Measurements from ENCODE around the gene CHRNG. TPM values are rescaled to one million over a fixed set of nuclear protein-coding genes. Genes with fewer than 3 reads are reported as not detected.
A peak's percentile ranks its signal among the peaks of the same experiment; 100 is the strongest.
"Not testable (repeated sequence)": the region's sequence is repeated elsewhere in the genome, so short reads cannot be mapped to it uniquely, and the experiment has no call there.

CHRNG gene
- polyA plus RNA-seq, 1 donor from 2014 or later, result not detected

DNA sequence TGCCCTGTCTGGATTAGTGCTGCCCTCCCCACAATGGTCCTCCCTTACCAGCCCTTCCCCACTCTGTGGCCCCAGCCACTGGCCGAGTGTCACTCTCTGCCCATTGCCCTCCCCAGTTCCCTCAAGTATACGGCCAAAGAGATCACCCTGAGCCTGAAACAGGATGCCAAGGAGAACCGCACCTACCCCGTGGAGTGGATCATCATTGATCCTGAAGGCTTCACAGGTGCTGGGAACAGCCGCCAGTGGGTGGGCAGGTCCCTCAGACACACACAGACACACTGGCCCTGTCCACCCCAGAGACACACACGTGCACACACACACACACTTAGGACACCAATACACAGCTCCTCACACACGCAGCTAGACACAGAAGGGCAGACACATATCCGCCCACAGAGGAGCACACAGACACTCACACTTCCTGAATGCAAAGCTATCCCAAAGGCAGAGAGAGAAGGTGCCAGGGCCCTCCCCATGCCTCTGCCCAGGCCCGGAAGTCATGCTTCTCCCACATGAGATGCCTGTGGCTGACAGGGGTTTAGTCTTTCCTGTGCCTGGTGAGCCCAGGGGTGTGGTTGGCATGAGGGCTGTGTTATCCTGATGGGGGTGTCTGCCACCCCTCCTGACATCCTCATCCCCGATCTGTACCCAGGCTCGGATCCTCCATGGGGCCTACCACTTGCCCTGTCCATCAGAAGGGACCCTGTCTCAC is 10.6 kb upstream of the CHRNG start:
- no peaks in the 10 kb centered on the region for H3K36me3 Mint-ChIP-seq
- peaks cover 22% of the 10 kb centered on the region for H3K27me3 Mint-ChIP-seq
- H3K4me1 Mint-ChIP-seq, result peaks cover 0 to 6% (median 2%) of the 10 kb centered on the region in 3 donors
- H3K9me3 Mint-ChIP-seq, result peaks cover 0 to 2% (median 0%) of the 10 kb centered on the region in 3 donors
- peak overlapping the region in 1 of 3 donors; percentile 73 for H3K27ac Mint-ChIP-seq
- no peak overlapping the region for H3K4me3 Mint-ChIP-seq

DNA sequence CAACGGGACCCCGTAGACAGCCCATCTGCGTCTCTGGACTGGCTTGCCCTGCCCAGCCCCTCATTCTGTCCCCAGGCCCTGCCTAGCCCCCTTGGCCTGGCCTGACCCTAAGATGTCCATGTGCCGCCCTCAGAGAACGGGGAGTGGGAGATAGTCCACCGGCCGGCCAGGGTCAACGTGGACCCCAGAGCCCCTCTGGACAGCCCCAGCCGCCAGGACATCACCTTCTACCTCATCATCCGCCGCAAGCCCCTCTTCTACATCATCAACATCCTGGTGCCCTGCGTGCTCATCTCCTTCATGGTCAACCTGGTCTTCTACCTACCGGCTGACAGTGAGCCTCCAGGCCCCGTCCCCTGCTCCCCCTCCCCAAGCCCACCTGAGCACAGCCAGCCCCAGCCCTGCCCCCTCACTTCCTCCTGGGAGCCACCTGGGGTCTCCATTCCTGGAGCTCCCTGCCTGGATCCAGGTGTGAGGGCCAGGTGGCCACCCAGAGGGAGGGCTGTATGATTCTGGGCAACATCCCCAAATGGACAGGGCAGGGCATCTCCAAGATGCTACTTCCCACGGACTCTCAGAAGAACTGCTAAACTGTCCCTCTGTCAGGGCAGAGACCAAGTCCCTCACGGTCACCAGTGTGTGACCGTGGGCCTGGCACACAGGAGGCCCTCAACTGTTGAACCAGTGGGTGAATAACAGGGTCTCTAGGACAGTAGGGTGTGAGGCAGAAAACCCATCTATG is 9.5 kb upstream of the CHRNG start:
- Mint-ChIP-seq H3K9me3 (no peaks in the 10 kb centered on the region), H3K4me1 (peaks cover 0 to 4% (median 2%) of the 10 kb centered on the region in 3 donors), H3K27ac (no peak overlapping the region), H3K4me3 (peak overlapping the region in 1 of 4 donors; percentile 63), H3K36me3 (no peaks in the 10 kb centered on the region), H3K27me3 (peaks cover 15% of the 10 kb centered on the region)

DNA sequence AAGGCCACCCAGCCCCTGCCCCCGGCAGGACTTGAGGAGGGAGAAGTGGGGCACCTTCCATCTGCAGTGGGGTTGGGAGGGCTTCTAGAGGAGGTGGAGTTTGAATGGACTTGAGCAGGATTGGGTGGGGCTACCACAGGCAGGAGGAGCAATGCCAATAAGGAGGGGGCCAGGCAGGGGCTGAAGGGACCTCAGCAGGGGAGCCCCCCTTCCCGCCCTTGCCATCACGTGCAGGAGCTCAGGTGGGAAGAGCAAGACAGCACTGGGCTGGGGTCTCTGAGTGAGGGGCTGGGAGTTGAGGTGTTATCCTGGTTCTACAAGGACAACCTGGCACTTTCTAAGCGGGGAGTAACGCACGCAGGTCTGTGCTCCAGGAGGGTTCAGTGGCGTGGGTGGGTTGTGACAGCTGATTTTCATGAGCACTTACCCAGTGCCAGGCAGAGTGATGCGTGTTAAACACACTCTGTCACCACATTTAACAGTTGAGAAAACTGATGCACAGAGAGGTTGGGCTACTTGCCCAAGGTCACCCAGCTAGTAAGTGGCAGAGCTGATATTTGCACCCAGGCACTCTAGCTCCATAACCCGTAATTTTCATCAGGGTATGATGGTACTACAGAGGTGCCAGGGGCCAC is 8.7 kb upstream of the CHRNG start:
- H3K9me3 Mint-ChIP-seq, result no peaks in the 10 kb centered on the region
- peak overlapping the region in 1 of 4 donors; percentile 63 for H3K4me3 Mint-ChIP-seq
- no peaks in the 10 kb centered on the region for H3K36me3 Mint-ChIP-seq
- H3K27ac Mint-ChIP-seq, result no peak overlapping the region
- peaks cover 0 to 4% (median 2%) of the 10 kb centered on the region in 3 donors for H3K4me1 Mint-ChIP-seq
- H3K27me3 Mint-ChIP-seq, result peaks cover 17% of the 10 kb centered on the region

DNA sequence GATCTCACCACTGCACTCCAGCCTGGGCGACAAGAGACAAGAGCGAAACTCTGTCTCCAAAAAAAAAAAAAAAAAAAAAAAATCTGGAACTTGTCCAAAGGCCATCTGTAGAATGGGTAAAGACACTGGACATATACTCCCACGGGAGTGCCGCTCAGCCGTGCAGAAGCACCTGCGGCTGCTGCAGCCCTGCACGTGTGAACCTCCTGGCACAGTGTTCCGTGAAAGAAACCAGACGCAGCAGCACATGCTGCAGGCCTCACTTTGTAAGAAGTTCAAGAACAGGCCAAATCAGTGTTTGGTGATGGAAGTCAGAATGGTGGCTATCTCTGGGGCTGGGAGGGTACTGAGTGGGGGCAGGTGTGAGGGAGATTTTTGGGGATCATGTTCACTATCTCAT is 7.1 kb upstream of the CHRNG start:
- peaks cover 22% of the 10 kb centered on the region for H3K27me3 Mint-ChIP-seq
- H3K4me3 Mint-ChIP-seq, result no peak overlapping the region
- peaks cover 0 to 4% (median 2%) of the 10 kb centered on the region in 3 donors for H3K4me1 Mint-ChIP-seq
- H3K9me3 Mint-ChIP-seq, result peaks cover 0 to 5% (median 2%) of the 10 kb centered on the region in 3 donors
- no peak overlapping the region for H3K27ac Mint-ChIP-seq
- H3K36me3 Mint-ChIP-seq, result no peaks in the 10 kb centered on the region

DNA sequence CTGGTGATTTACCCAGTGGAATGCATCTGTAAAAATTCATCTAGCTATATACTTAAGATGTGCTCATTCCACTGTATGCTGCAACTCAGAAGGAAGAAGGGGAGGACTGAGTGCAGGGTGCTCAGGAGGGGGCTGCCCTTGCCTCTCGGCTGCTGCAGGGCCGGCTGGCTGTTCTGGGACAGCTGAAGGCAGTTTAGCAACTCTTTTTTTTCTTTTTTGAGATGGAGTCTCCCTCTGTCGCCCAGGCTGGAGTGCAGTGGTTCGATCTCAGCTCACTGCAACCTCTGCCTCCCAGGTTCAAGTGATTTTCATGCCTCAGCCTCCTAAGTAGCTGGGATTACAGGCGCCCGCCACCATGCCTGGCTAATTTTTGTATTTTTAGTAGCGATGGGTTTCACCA is 6.7 kb upstream of the CHRNG start:
- H3K9me3 Mint-ChIP-seq, H3K4me3 Mint-ChIP-seq, H3K4me1 Mint-ChIP-seq, H3K36me3 Mint-ChIP-seq, H3K27ac Mint-ChIP-seq: not testable (repeated sequence)
- peaks cover 22% of the 10 kb centered on the region for H3K27me3 Mint-ChIP-seq

DNA sequence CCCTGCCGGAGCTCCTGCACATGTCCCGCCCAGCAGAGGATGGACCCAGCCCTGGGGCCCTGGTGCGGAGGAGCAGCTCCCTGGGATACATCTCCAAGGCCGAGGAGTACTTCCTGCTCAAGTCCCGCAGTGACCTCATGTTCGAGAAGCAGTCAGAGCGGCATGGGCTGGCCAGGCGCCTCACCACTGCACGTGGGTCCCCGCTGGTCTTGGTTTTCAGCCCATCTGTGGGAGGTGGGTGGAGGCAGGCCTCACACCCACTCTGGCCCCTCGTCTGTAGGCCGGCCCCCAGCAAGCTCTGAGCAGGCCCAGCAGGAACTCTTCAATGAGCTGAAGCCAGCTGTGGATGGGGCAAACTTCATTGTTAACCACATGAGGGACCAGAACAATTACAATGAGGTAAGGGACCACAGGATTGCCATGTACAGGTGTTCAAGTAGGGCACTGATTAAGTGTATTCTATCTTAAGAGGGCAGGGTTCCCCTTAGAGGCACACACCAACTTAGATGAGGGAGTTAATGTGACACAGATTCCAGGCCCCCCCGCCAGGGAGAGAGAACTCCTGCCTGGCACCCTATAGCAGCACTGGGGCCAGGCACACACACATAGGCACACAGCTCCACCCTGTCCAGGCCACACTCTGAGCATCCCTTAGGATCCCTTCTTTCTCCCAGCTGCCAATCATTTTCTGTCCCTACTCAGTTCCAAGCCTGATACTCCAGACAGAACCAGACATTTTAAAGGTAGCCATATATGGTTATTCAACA is 5.4 kb upstream of the CHRNG start:
- Mint-ChIP-seq H3K4me3 (no peak overlapping the region), H3K27ac (peak overlapping the region in 1 of 3 donors; percentile 19), H3K36me3 (no peaks in the 10 kb centered on the region), H3K27me3 (peaks cover 22% of the 10 kb centered on the region), H3K9me3 (peaks cover 0 to 5% (median 2%) of the 10 kb centered on the region in 3 donors), H3K4me1 (peaks cover 0 to 8% (median 3%) of the 10 kb centered on the region in 3 donors)

DNA sequence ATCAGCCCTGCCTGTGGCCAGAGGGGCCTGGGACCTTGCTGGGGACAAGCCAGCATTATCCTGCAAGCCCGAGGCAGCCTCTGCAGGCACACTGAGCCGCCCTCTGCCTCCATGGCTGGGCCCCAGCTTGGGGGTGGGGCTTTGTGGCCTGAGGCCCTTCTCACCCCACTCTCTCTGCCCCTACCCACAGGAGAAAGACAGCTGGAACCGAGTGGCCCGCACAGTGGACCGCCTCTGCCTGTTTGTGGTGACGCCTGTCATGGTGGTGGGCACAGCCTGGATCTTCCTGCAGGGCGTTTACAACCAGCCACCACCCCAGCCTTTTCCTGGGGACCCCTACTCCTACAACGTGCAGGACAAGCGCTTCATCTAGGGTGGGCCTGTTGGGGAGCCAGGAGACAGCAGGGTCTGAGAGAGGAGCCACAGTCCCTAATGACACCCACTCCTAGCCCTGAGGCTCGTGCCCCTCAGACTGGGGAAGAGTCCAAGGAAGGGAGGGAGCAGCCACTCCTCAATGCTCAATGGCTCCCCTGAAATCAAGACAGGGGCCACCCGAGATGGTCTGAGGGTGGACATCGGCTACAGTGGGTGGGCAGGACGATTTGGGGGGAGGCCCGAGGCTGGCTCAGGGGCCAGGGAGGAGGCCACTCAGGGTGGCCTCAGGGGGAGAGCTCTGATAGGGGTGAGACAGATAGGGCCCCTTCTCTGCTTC is 4.4 kb upstream of the CHRNG start:
- Mint-ChIP-seq H3K27me3 (peaks cover 22% of the 10 kb centered on the region), H3K9me3 (peaks cover 0 to 5% (median 2%) of the 10 kb centered on the region in 3 donors)

DNA sequence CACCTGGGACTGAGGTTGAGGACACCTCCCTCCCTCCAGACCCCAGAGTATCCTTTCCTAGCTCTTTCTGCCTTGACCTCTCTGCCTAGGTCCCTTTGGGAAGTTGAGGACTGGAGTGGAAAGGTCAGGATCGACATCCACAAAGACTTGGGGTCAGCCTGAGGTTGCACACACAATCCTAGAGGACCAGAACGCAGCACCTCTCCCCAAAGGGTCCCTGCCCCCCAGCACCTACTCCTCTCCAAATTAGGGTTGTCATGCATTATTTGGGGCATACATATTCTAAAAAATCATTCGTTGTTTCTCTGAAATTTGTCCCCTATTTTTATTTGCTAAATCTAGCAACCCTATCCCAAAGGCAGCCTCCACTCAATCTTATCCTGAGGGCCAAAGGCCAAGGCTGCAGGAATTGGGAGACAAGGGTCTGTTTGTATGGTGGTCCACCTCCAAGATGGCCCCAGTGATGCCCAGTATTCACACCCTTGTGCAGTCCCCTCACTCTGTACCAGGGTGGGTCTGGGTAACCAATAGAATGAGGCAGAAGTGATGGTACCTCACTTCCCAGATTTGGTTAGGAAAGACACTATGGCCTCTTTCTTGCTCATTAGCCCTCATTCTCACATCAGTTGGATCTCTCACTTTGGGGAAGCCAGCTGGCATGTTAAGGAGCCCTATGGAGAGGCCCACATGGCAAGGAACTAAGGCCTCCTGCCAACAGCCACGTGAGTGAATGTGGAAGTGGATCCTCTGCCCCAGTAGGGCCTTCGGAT is 3.5 kb upstream of the CHRNG start:
- H3K4me3 Mint-ChIP-seq, result no peak overlapping the region

More for the DNA sequence above, 4.4 kb upstream of the CHRNG start:
- Mint-ChIP-seq H3K27ac (no peak overlapping the region), H3K36me3 (no peaks in the 10 kb centered on the region), H3K4me3 (no peak overlapping the region), H3K4me1 (peaks cover 0 to 8% (median 3%) of the 10 kb centered on the region in 3 donors)

DNA sequence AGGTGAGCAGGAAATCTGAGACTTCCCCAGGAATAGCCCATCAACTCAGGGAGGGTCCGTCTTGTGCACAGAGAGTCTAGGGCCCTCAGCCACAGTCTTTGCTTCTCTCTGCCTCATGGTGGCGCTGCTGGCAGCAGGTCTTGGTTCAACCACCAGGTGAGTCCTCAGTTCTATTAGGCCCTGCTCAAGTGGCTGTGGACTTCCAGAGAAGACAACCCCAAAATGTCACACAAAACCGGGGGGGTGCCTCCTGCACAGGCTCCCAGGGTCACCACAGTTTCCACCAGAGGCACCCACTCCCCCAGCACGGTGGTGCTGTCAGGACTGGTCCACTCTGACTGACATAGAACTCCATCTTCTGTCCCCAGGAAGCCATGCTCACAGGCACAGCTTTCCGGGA is 2.4 kb upstream of the CHRNG start:
- Mint-ChIP-seq H3K27me3 (peaks cover 19% of the 10 kb centered on the region), H3K9me3 (peaks cover 0 to 5% (median 2%) of the 10 kb centered on the region in 3 donors), H3K4me3 (no peak overlapping the region), H3K36me3 (no peaks in the 10 kb centered on the region), H3K27ac (no peak overlapping the region), H3K4me1 (peaks cover 0 to 8% (median 3%) of the 10 kb centered on the region in 3 donors)

More for the DNA sequence above, 3.5 kb upstream of the CHRNG start:
- peaks cover 22% of the 10 kb centered on the region for H3K27me3 Mint-ChIP-seq
- H3K4me1 Mint-ChIP-seq, result peaks cover 0 to 8% (median 3%) of the 10 kb centered on the region in 3 donors
- H3K27ac Mint-ChIP-seq, result no peak overlapping the region
- H3K36me3 Mint-ChIP-seq, result no peaks in the 10 kb centered on the region
- H3K9me3 Mint-ChIP-seq, result peaks cover 0 to 5% (median 2%) of the 10 kb centered on the region in 3 donors

DNA sequence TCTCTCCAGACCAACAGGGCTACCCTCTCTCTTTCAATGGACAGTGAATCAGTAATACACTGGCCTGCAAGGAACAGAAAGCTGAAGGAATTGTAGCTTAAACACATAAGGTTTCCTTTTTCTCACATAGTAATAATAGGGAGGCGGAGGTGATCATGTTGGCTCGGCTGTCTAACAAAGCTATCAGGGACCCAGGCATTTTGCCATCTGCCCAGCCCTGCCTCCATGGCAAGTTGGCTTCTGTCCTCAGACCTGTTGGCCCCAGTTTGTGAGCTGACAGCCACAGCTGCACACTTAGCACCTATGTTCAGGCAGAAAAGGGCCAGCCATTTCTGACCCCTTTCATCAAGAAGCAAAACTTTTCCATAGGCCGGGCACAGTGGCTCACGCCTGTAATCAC is 2.0 kb upstream of the CHRNG start:
- Mint-ChIP-seq H3K27ac (no peak overlapping the region), H3K27me3 (peaks cover 19% of the 10 kb centered on the region), H3K9me3 (peaks cover 0 to 5% (median 2%) of the 10 kb centered on the region in 3 donors), H3K36me3 (no peaks in the 10 kb centered on the region), H3K4me3 (no peak overlapping the region), H3K4me1 (peaks cover 0 to 6% (median 3%) of the 10 kb centered on the region in 3 donors)

DNA sequence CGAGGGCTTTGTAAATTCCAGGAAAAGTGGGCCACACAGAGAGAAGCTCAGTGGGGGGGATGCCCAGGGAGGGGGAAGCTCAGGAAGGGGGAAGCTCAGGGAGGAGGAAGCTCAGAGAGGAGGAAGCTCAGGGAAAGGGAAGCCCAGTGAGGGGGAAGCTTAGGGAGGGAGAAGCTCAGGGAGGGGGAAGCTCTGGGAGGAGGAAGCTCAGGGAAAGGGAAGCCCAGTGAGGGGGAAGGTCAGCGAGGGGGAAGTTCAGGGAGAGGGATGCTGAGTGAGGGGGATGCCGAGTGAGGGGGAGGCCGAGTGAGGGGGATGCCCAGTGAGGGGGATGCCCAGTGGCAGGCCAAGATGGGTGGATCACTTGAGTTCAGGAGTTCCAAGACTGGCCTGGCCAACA is 821 bp upstream of the CHRNG start:
- no peak overlapping the region for H3K27ac Mint-ChIP-seq
- H3K36me3 Mint-ChIP-seq, result no peaks in the 10 kb centered on the region
- peaks cover 0 to 5% (median 2%) of the 10 kb centered on the region in 3 donors for H3K9me3 Mint-ChIP-seq
- H3K4me3 Mint-ChIP-seq, result no peak overlapping the region
- H3K27me3 Mint-ChIP-seq, result peaks cover 19% of the 10 kb centered on the region
- H3K4me1 Mint-ChIP-seq, result peaks cover 0 to 6% (median 4%) of the 10 kb centered on the region in 3 donors

DNA sequence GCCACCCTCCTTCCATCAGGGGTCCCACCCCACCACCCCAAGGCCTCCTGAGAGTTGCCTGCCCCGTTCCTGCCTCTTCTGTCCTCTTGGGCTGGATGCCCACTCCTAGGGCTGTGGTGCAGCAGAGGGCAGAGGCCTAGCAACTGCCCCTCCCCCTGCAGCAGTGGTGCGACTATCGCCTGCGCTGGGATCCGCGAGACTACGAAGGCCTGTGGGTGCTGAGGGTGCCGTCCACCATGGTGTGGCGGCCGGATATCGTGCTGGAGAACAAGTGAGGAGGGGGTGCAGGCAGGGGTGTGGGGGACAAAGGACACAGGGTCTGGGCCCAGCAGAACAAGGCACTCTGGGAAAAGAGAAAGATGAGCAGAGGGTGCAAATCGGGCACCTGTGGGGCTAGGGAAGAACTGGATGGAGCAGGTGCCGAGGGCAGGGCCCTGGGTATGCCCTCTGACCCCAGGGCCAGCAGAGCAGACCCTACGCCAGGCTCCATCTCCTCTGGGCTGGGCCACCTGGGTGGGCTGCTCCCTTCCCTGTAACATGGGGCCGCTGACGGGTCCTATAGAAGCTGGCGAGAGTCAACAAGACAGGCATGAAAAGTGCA is 1.0 kb downstream of the CHRNG start:
- no peaks in the 10 kb centered on the region for H3K36me3 Mint-ChIP-seq
- H3K9me3 Mint-ChIP-seq, result peaks cover 0 to 5% (median 2%) of the 10 kb centered on the region in 3 donors
- H3K4me1 Mint-ChIP-seq, result peaks cover 0 to 8% (median 4%) of the 10 kb centered on the region in 3 donors
- H3K27ac Mint-ChIP-seq, result no peak overlapping the region
- H3K4me3 Mint-ChIP-seq, result no peak overlapping the region
- H3K27me3 Mint-ChIP-seq, result peaks cover 19% of the 10 kb centered on the region

Measured in IgD-negative memory B cell (primary cell).